Measurements from ENCODE around the gene MAGI3.

The MAGI3 gene

DNA sequence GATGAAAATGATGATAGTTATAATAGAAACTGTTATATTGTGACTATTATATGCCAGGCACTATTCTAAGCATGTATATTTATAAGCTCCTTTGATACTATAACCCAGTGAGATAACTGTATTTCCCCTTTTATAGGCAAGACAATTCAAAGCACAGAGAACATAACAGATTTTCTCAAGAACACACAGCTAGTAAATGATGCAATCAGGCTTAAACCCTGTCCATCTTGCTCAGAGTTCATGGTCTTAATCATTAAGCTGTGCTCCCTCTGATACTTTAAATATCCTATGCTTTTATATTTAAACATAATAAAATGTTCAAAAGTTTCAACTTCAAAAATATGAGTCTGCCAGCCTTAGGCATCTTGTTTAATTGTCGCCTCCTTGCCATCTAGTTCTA is 280.3 kb downstream of the MAGI3 start:
- H3K9me3 ChIP-seq (ENCODE audit: severe bottlenecking), result no peaks in the 10 kb centered on the region
- TF ChIP-seq CTCF (IDR thresholded peaks at IDR 0.05; ENCODE audit: low read depth, low read length), result no peak
- H3K27me3 ChIP-seq (ENCODE audit: insufficient read depth, low read depth, severe bottlenecking), result no peaks in the 10 kb centered on the region
- DNase-seq, result no peak
- H3K36me3 ChIP-seq, result 0 out of 2 replicates have a peak, but pooled peaks cover 4% of the 10 kb centered on the region
- H3K4me3 ChIP-seq (ENCODE audit: low read depth, low read length), result no peak overlapping the region
- no peak overlapping the region for H3K27ac ChIP-seq

DNA sequence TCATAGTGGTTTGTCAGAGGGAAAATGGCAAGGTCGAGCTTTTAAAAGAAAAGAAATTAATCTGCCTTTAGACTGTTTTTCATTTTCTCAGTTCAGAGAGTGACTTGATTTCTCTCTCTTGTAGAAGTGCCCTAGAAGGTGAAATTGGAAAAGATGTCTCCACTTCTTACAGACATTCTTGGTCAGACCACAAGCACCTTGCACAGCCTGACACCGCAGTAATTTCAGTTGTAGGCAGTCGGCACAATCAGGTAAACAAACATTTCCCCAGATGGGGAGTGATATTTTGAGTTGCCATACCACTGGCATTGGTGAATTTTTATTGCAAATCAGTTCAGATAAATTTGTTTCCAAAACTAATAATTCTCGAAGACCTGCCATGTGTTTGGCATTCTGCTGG is 282.2 kb downstream of the MAGI3 start:
- Histone ChIP-seq H3K36me3 (0 out of 2 replicates have a peak, but pooled peaks cover 4% of the 10 kb centered on the region), H3K4me3 (ENCODE audit: low read depth, low read length) (no peak overlapping the region), H3K27me3 (ENCODE audit: insufficient read depth, low read depth, severe bottlenecking) (no peaks in the 10 kb centered on the region), H3K9me3 (ENCODE audit: severe bottlenecking) (no peaks in the 10 kb centered on the region), H3K27ac (no peak overlapping the region)
- TF ChIP-seq CTCF (IDR thresholded peaks at IDR 0.05; ENCODE audit: low read depth, low read length), result no peak
- DNase-seq, result no peak

- Histone ChIP-seq H3K9me3 (ENCODE audit: severe bottlenecking) (no peaks in the 10 kb centered on the region), H3K4me3 (ENCODE audit: low read depth, low read length) (no peak overlapping the region), H3K27me3 (ENCODE audit: insufficient read depth, low read depth, severe bottlenecking) (no peaks in the 10 kb centered on the region), H3K36me3 (0 out of 2 replicates have a peak, but pooled peaks cover 4% of the 10 kb centered on the region), H3K27ac (no peak overlapping the region)
- TF ChIP-seq CTCF (IDR thresholded peaks at IDR 0.05; ENCODE audit: low read depth, low read length), result no peak
- DNase-seq, result no peak
Observed at GRCh38 chr1:113674591-113674990, 284.3 kb downstream of the MAGI3 start.

- no peak for TF ChIP-seq CTCF (IDR thresholded peaks at IDR 0.05; ENCODE audit: low read depth, low read length)
- Histone ChIP-seq H3K9me3 (ENCODE audit: severe bottlenecking) (no peaks in the 10 kb centered on the region), H3K4me3 (ENCODE audit: low read depth, low read length) (no peak overlapping the region), H3K27ac (no peak overlapping the region), H3K36me3 (0 out of 2 replicates have a peak, but pooled peaks cover 4% of the 10 kb centered on the region), H3K27me3 (ENCODE audit: insufficient read depth, low read depth, severe bottlenecking) (no peaks in the 10 kb centered on the region)
- DNase-seq, result no peak
Observed at GRCh38 chr1:113675302-113675701, 285.0 kb downstream of the MAGI3 start.

GRCh38 chr1:113676524-113676923 is 286.2 kb downstream of the MAGI3 start:
- Histone ChIP-seq H3K27ac (no peak overlapping the region), H3K9me3 (ENCODE audit: severe bottlenecking) (no peaks in the 10 kb centered on the region), H3K4me3 (ENCODE audit: low read depth, low read length) (no peak overlapping the region), H3K36me3 (0 out of 2 replicates have a peak, but pooled peaks cover 4% of the 10 kb centered on the region), H3K27me3 (ENCODE audit: insufficient read depth, low read depth, severe bottlenecking) (no peaks in the 10 kb centered on the region)
- DNase-seq, result no peak
- TF ChIP-seq CTCF (IDR thresholded peaks at IDR 0.05; ENCODE audit: low read depth, low read length), result no peak
